Measurements from ENCODE around the gene FLVCR1. TPM values are rescaled to one million over a fixed set of nuclear protein-coding genes. Genes with fewer than 3 reads are reported as not detected.

FLVCR1 gene
- total and polyA plus RNA-seq, 9 of the 15 experiments (the other 6 are each of a cell fraction or from before 2014, with no cell fraction given) = 5.2 to 18.0 (median 12.5) TPM

GRCh38 chr1:212814537-212815334 is 43.3 kb upstream of the FLVCR1 start (continued):
- TF ChIP-seq REST (IDR thresholded peaks at IDR 0.05; ENCODE audit: borderline replicate concordance) = peak; percentile 43; the same call in 1 of the 2 replicates
- no peak for TF ChIP-seq REST (CRISPR knock-in tag; IDR thresholded peaks at IDR 0.05; ENCODE audit: low read depth)
- TF ChIP-seq RAD21 (CRISPR knock-in tag; conservative IDR thresholded peaks at IDR 0.05 in 1 of 2, IDR thresholded peaks at IDR 0.05 in 1 of 2) = peak; percentile 21 to 61; a peak in 3 of 4 replicates
- TF ChIP-seq, protein P1, sequence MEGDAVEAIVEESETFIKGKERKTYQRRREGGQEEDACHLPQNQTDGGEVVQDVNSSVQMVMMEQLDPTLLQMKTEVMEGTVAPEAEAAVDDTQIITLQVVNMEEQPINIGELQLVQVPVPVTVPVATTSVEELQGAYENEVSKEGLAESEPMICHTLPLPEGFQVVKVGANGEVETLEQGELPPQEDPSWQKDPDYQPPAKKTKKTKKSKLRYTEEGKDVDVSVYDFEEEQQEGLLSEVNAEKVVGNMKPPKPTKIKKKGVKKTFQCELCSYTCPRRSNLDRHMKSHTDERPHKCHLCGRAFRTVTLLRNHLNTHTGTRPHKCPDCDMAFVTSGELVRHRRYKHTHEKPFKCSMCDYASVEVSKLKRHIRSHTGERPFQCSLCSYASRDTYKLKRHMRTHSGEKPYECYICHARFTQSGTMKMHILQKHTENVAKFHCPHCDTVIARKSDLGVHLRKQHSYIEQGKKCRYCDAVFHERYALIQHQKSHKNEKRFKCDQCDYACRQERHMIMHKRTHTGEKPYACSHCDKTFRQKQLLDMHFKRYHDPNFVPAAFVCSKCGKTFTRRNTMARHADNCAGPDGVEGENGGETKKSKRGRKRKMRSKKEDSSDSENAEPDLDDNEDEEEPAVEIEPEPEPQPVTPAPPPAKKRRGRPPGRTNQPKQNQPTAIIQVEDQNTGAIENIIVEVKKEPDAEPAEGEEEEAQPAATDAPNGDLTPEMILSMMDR (IDR thresholded peaks at IDR 0.05 in 2 of 3, conservative IDR thresholded peaks at IDR 0.05 in 1 of 3; ENCODE audit: insufficient read depth in 2 of 3, low read depth in 1 of 3, low read length in 3 of 3) = peak in 2 of 3 experiments; percentile 39 to 49; a peak in 2 of 6 replicates
- TF ChIP-seq, protein P2, sequence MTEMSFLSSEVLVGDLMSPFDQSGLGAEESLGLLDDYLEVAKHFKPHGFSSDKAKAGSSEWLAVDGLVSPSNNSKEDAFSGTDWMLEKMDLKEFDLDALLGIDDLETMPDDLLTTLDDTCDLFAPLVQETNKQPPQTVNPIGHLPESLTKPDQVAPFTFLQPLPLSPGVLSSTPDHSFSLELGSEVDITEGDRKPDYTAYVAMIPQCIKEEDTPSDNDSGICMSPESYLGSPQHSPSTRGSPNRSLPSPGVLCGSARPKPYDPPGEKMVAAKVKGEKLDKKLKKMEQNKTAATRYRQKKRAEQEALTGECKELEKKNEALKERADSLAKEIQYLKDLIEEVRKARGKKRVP (CRISPR knock-in tag; IDR thresholded peaks at IDR 0.05) = no peak
